GM23248 (cell line): ENCODE data around the gene RAMP3.

Experiments
- EZH2 ChIP-seq: fragments of 200-600 bp; sonication (generic); IDR thresholded peaks from 2 replicates; pipeline ENCODE4 v1.6.1; 2018; ENCODE audit warnings: antibody characterized with exemption, mild to moderate bottlenecking; ENCODE audit not compliant: insufficient read depth, poor library complexity, severe bottlenecking
- EZH2phosphoT487 ChIP-seq: fragments of 200-600 bp; sonication (generic); IDR thresholded peaks from 2 replicates; pipeline ENCODE4 v1.6.1; 2018; ENCODE audit warnings: antibody characterized with exemption, moderate library complexity, mild to moderate bottlenecking, low read depth; ENCODE audit not compliant: insufficient read depth

- TF ChIP-seq EZH2 (no peak), EZH2phosphoT487 (no peak)
Observed at GRCh38 chr7:45155941-45156340, 1.6 kb upstream of the RAMP3 start.
